ENCODE data around the gene CNGA4. TPM values are rescaled to one million over a fixed set of nuclear protein-coding genes. Genes with fewer than 3 reads are reported as not detected.
"Not testable (repeated sequence)": the region's sequence is repeated elsewhere in the genome, so short reads cannot be mapped to it uniquely, and the experiment has no call there.

The CNGA4 gene
- total RNA-seq, 1 experiment from 2014 or later, result not detected

GRCh38 chr11:6268820-6269219 is 29.9 kb downstream of the CNGA4 start:
- no peaks in the 10 kb centered on the region for H3K36me3 ChIP-seq
- no peaks in the 10 kb centered on the region for H3K9me3 ChIP-seq (replicated peaks)
- H3K27me3 ChIP-seq, result no peaks in the 10 kb centered on the region
- no peak overlapping the region for H3K27ac ChIP-seq
- no peak overlapping the region for H3K4me3 ChIP-seq
- H3K4me1 ChIP-seq, result no peaks in the 10 kb centered on the region
- no peak for DNase-seq

GRCh38 chr11:6269994-6270393 is 31.1 kb downstream of the CNGA4 start:
- Histone ChIP-seq H3K4me3 (no peak overlapping the region), H3K9me3 (replicated peaks) (no peaks in the 10 kb centered on the region), H3K27ac (no peak overlapping the region), H3K36me3 (no peaks in the 10 kb centered on the region), H3K27me3 (no peaks in the 10 kb centered on the region), H3K4me1 (no peaks in the 10 kb centered on the region)
- no peak for DNase-seq

- Histone ChIP-seq H3K36me3 (no peaks in the 10 kb centered on the region), H3K27me3 (no peaks in the 10 kb centered on the region), H3K4me3 (no peak overlapping the region), H3K4me1 (no peaks in the 10 kb centered on the region), H3K9me3 (replicated peaks) (no peaks in the 10 kb centered on the region), H3K27ac (no peak overlapping the region)
- DNase-seq, result no peak
Measured at GRCh38 chr11:6270584-6271246, 31.8 kb downstream of the CNGA4 start.

GRCh38 chr11:6271598-6271997 is 32.7 kb downstream of the CNGA4 start:
- Histone ChIP-seq H3K4me3 (no peak overlapping the region), H3K4me1 (no peaks in the 10 kb centered on the region), H3K9me3 (replicated peaks) (no peaks in the 10 kb centered on the region), H3K27me3 (no peaks in the 10 kb centered on the region), H3K27ac (no peak overlapping the region), H3K36me3 (no peaks in the 10 kb centered on the region)
- no peak for DNase-seq

- H3K27me3 ChIP-seq, result no peaks in the 10 kb centered on the region
- H3K9me3 ChIP-seq (replicated peaks), result no peaks in the 10 kb centered on the region
- H3K4me3 ChIP-seq, result no peak overlapping the region
- no peak overlapping the region for H3K27ac ChIP-seq
- H3K36me3 ChIP-seq, result no peaks in the 10 kb centered on the region
- DNase-seq, result no peak
- H3K4me1 ChIP-seq, result no peaks in the 10 kb centered on the region
Measured at GRCh38 chr11:6273188-6273587, 34.3 kb downstream of the CNGA4 start.

- H3K4me1 ChIP-seq; H3K27me3 ChIP-seq; DNase-seq; H3K27ac ChIP-seq; H3K36me3 ChIP-seq; H3K4me3 ChIP-seq; H3K9me3 ChIP-seq (replicated peaks): not testable (repeated sequence)
Measured at GRCh38 chr11:6280809-6281208, 41.9 kb downstream of the CNGA4 start.

GRCh38 chr11:6283453-6284023 is 44.6 kb downstream of the CNGA4 start:
- no peak overlapping the region for H3K27ac ChIP-seq
- DNase-seq, result no peak
- H3K9me3 ChIP-seq (replicated peaks), result no peaks in the 10 kb centered on the region
- no peaks in the 10 kb centered on the region for H3K36me3 ChIP-seq
- 0 out of 2 replicates have a peak, but pooled peaks cover 6% of the 10 kb centered on the region for H3K27me3 ChIP-seq
- H3K4me3 ChIP-seq, result no peak overlapping the region
- H3K4me1 ChIP-seq, result no peaks in the 10 kb centered on the region; the same call in 1 of the 2 replicates

GRCh38 chr11:6284250-6284649 is 45.4 kb downstream of the CNGA4 start:
- Histone ChIP-seq H3K4me3 (no peak overlapping the region), H3K27me3 (0 out of 2 replicates have a peak, but pooled peaks cover 6% of the 10 kb centered on the region), H3K27ac (no peak overlapping the region), H3K36me3 (no peaks in the 10 kb centered on the region), H3K9me3 (replicated peaks) (no peaks in the 10 kb centered on the region), H3K4me1 (no peaks in the 10 kb centered on the region; the same call in 1 of the 2 replicates)
- DNase-seq, result no peak

GRCh38 chr11:6285019-6285418 is 46.1 kb downstream of the CNGA4 start:
- DNase-seq, result no peak

More at GRCh38 chr11:6285019-6285418, 46.1 kb downstream of the CNGA4 start:
- Histone ChIP-seq H3K27me3 (0 out of 2 replicates have a peak, but pooled peaks cover 6% of the 10 kb centered on the region), H3K9me3 (replicated peaks) (no peaks in the 10 kb centered on the region), H3K36me3 (no peaks in the 10 kb centered on the region), H3K4me1 (no peaks in the 10 kb centered on the region; the same call in 1 of the 2 replicates), H3K4me3 (no peak overlapping the region), H3K27ac (no peak overlapping the region)

Other genes starting within 250 kb of the CNGA4 start
- not detected in 2 replicates for gene OR56A4, start 232.1 kb upstream of the CNGA4 start, total RNA-seq (2014; rRNA removed; shearing (Covaris generic))
- not detected in 2 replicates for gene OR56A1, start 208.3 kb upstream of the CNGA4 start, total RNA-seq (2014; rRNA removed; shearing (Covaris generic))
- not detected in 2 replicates for gene OR56B4, start 131.4 kb upstream of the CNGA4 start, total RNA-seq (2014; rRNA removed; shearing (Covaris generic))
- gene OR52B2, start 68.8 kb upstream of the CNGA4 start, total RNA-seq (2014; rRNA removed; shearing (Covaris generic)), result not detected in 2 replicates
- not detected in 2 replicates for gene OR52W1, start 39.9 kb upstream of the CNGA4 start, total RNA-seq (2014; rRNA removed; shearing (Covaris generic))
- gene C11orf42, start 33.5 kb upstream of the CNGA4 start, total RNA-seq (2014; rRNA removed; shearing (Covaris generic)), result not detected in 2 replicates
- gene FHIP1B, start 4.5 kb upstream of the CNGA4 start, total RNA-seq (2014; rRNA removed; shearing (Covaris generic)), result 16.2 and 17.2 TPM in 2 replicates
- gene CCKBR, start 20.7 kb downstream of the CNGA4 start, total RNA-seq (2014; rRNA removed; shearing (Covaris generic)), result 0.24 TPM in 1 of 2 replicates, not detected in the other
- not detected in 2 replicates for gene CAVIN3, start 81.4 kb downstream of the CNGA4 start, total RNA-seq (2014; rRNA removed; shearing (Covaris generic))
- 12.0 and 13.0 TPM in 2 replicates for gene SMPD1, start 151.4 kb downstream of the CNGA4 start, total RNA-seq (2014; rRNA removed; shearing (Covaris generic))
- 19.6 and 20.2 TPM in 2 replicates for gene APBB1, start 180.0 kb downstream of the CNGA4 start, total RNA-seq (2014; rRNA removed; shearing (Covaris generic))
- gene HPX, start 201.9 kb downstream of the CNGA4 start, total RNA-seq (2014; rRNA removed; shearing (Covaris generic)), result not detected in 2 replicates
- 10.0 and 15.6 TPM in 2 replicates for gene TRIM3, start 234.9 kb downstream of the CNGA4 start, total RNA-seq (2014; rRNA removed; shearing (Covaris generic))
- gene ARFIP2, start 242.2 kb downstream of the CNGA4 start, total RNA-seq (2014; rRNA removed; shearing (Covaris generic)), result 39.5 and 40.1 TPM in 2 replicates
- 40.9 and 41.1 TPM in 2 replicates for gene TIMM10B, start 242.4 kb downstream of the CNGA4 start, total RNA-seq (2014; rRNA removed; shearing (Covaris generic))

All from SJCRH30 (cell line).